NCI-H82 treated with DMSO at 0.1 percent for 48 hours (cell line): ENCODE data around the gene A2M.

Experiments used
- DNase-seq: peaks from one replicate; lab custom pipeline; 2025; ENCODE audit not compliant: unreplicated experiment; lab: John Stamatoyannopoulos, UW

The A2M gene

DNA sequence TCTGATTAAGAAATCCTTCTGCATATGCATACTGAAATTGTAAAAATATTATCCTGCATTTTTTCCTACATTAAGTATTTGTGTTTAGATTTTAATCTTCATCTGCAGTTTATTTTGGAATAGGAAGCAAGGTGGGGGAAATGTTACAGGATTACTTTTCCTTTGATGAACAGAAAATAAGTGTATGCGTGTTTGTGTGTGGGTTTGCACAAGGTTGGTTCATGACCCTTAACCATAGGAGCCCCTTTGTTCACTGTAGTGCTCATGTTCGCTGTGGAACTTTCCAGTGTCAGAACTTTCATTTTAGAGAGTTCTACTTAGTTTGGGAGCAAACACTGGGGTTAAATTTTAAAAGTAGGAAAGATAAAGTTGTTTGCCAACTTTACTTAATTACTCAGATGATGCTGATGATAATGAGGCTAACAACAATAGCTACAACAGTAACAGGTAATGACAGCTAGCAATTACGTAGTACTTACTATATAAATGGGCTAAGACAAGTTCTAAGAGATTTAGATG lies 6.4 kb upstream of the A2M start:
- no peak for DNase-seq

DNA sequence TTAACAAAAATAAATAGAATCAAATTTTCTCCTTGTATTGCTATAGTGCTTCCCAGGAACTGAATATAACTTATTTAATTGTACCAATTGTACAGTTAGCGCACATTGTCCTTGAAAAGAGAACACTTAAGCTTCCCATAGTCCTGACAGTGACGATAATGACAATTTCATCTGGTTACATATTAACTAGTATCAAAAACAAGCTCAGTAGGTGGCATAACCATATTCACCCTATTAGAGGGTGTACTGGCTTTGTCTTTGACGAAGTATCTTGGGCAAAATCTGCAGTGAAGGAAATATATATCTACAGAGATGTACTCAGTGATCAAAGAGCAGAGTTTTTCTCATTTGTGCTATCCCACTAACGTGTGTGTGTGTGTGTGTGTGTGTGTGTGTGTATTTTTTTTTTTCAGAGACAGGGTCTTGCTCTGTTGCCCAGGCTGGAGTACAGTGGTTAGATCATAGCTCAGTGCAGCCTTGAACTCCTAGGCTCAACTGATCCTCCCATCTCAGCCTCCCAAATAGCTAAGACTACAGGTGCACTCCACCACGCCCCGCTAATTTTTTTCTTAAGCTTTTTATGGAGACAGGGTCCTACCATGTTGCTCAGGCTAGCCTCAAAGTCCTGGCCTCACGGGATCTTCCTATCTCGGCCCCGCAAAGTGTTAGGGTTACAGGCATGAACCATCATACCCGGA lies 4.9 kb upstream of the A2M start:
- DNase-seq: no peak

GRCh38 chr12:9118158-9118557 lies 2.4 kb upstream of the A2M start:
- DNase-seq: no peak

DNA sequence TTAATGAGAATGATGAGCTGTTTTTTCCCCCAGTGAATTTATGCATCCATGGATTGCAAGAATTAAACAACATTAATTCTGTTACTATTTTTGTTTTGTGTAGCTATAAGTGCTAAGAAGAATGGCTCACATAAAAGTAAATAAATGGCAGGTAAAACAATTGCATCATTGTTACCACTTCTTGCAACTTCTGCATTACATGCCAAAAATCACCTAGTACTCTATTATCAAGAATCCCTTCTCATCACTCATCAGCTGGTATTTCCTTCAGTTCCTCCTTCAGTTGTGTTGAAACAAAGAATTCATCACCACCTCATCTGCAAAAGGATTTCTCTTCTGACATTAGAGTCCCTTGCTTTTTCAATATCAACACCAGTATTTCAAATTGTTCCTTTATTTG lies 773 bp downstream of the A2M start:
- no peak for DNase-seq

DNA sequence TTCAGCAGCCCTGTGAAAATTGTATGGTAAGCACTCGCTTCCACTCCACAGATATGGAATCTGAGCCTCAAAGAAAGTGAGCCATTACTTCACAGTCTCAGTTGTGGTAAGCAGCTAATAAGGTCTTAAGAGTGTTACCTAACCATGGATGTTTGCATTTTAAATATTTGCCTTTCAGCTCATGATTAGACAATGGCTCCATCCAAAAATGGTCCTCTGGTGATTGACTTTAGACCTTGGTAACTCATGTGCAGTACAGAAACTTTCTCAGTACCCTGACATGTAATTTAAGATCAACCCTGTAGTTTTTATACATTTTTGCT lies 1.8 kb downstream of the A2M start:
- DNase-seq: no peak

GRCh38 chr12:9113296-9113986 lies 2.3 kb downstream of the A2M start:
- no peak for DNase-seq

DNA sequence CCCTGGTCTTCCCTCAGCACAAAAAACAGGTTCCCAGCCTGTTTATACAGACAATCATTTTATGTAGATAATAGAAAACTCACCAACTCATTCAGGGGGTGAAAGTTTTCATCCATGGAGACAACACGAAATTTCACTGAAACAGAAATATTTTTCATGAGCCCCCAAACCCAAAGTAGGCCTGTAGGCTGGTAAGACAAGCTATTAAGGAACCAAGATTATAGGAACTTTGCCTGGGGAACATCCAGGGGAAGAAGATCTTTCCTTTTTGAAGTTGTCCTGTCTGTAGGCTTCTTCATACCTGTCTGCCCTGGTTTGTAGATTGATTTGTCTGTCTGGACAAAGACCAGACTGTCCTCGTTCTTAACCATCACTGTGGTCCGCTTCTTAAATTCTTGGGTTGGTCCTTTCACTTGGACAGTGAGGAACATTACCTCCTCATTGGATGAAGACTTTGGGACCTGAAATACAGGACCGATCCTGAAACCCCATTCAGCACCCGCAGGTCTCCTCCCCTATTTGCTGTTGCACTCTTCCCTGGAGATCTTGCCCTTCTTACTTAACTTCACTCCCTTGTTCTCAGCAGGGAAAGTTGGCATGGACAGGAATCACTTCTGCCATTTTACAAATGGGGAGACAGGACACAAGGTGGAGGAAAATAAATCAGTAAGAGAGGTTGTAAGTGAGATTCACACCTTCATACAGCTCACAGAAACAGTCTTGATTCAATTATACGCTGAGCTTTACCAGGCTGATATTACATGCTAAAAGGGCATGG lies 3.5 kb downstream of the A2M start:
- no peak for DNase-seq

DNA sequence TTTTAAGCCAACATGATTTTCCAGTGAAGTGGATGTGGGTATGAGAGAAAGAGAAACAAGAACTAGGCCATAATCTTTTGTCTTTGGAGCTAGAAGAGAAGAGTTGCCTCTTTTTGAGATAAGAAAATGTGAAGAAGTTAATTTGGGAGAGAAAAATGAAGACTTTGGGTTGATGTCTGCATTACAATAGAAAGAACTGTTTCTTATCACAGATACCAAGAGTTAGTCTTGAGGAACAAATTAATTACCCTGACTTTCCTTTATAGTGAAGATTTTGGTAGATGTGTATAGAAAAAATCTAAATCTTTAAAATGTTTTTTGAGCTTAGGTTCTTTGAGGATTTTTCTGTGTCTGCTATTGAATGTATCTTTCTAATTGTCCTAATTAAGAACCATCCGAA lies 4.2 kb downstream of the A2M start:
- DNase-seq: no peak

DNA sequence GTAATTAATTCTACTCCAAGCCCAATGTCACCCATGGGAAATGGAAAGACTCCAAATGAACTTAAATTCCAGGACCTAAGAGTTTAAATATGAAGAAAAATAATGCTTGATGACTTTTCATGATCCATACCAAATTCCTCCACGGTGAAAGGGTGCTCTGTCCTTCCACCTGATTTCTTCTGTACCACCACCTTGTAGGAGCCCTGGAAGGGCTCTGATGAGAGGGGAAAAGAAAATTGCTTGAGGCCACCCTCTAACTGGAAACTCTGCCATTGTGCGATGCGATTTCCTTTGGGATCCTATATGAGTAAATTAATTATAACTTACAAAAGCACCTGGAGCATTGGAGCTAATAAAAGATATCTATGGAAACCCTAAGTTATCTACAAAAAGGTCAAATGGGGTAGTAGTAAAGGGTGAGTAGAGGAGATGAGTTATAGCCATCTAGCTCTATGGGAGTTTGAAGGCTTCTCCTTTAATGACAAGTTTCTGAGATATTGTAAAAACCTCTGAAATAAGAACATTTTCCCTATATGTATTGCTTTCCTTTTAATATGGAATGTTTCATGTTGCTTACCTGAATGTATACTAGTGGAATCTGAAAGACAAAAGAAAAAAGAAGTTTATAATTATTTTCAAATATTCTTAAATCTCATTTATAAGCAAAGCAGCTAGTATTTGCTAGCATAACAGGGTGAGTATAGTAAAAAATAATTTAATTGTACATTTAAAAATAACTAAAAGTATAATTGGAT lies 5.8 kb downstream of the A2M start:
- no peak for DNase-seq

DNA sequence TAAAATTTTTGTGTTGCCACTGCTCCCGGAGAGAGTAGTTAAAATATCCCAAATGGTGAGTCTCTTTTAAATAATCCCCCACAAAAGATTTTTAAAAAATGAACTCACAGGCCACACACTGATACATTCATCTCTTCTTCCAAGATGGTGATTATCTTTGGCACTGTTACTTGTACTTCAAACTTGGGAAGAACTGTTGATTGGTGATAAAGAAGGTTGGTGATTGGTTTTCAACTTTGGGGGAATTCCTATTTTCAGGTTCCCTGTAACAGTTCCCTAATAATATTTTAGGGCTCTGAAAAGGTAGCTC lies 6.6 kb downstream of the A2M start:
- no peak for DNase-seq

DNA sequence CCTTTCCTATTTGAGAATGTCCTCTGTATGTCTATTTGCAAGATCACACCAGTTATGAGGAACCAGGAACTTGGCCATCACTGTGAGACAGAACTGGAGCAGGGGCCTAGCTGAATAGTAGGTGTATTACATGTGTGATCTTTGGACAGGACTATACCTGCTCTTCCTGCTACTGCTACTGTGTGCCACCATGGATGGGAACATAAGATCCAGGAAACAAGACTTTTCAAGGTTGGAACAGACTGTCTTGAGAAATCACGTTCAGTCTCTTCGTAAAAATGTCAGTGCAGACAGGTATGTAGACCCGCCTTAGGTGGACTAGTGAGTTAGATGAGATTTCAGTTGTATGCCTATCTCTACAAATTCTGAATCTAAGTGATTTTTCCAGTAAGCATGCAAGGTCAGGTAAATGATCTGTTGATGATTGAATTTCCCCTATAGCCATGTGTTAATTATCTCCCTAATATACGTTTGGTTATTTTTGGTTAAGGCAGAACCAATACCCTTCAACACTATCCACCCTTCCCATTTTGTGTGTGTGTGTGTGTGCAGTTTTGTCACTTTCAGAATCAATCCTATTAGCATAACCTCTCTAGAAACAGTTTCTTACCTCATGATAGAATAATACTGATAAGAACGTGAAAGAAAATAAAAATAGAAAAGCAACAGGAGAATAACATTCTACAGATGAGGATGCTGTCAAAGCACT lies 7.1 kb downstream of the A2M start:
- DNase-seq: no peak

DNA sequence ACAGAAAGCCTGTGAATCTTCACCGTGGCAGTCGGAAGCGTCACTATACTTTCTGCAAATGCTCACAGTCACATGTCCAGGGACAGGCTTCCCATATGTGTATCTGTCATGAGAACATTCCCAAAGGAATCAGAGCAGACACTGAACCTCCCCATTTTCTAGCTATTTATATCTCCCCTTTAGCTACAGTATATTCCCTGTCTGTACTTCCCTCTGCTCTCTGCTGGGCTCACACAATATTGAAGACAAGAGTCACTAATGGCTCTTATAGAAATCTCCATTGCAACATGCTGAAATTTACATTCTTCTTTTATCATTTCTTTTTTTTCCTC lies 8.2 kb downstream of the A2M start:
- no peak for DNase-seq

GRCh38 chr12:9106610-9107541 lies 8.8 kb downstream of the A2M start:
- no peak for DNase-seq

DNA sequence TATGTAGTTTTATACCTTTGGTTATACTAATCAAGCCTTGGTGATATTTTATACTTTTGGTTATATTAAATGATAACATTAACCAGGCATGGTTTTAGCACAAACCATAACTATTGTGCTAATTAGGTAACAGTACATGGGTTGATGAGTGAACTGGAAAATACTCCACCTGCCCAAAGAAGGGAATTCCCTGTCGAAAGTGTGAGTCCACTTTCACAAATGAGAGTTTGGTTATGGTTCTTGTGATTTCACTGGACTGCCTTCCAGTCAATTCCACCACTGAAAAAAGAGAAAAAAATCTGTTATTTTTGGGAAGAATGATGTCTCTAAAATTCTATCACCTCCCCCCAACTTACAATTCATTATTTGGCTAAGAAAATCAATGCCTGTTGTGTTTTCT lies 9.7 kb downstream of the A2M start:
- no peak for DNase-seq

GRCh38 chr12:9104767-9105423 lies 10.8 kb downstream of the A2M start:
- DNase-seq: no peak

- no peak for DNase-seq
Observed at GRCh38 chr12:9104087-9104486, 11.6 kb downstream of the A2M start.

DNA sequence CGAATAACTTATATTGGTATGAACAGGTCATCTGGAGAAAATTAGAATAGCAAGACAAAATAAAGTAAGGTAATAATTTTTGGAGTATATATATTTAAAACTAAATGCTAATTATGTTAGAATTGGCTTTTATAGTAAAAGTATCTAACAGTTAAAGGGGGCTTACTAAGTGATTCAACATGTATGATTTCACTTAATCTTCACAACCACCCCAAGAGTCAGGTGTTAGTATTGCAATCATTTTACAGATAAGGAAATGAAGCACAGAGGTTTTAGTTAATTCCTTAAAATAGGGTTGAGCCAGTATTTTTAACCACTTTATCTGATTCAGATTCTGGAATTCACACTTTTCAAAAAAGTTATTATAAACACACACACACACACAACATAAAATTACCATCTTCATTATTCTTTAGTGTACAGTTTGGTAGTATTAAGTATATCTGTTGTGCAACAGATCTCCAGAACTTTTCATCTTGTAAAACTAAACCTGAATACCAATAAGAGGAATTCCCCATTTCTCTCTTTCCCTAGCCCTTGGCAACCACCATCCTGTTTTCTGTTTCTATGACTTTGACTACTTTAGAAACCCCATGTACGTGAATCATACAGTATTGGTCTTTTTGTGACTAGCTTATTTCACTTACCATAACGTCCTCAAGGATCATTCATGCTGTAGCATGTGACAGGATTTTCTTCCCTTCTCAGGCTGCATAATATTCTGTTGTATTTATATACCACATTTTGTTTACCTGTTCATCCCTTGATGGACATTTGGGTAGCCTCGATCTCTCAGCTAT lies 12.5 kb downstream of the A2M start:
- DNase-seq: no peak

DNA sequence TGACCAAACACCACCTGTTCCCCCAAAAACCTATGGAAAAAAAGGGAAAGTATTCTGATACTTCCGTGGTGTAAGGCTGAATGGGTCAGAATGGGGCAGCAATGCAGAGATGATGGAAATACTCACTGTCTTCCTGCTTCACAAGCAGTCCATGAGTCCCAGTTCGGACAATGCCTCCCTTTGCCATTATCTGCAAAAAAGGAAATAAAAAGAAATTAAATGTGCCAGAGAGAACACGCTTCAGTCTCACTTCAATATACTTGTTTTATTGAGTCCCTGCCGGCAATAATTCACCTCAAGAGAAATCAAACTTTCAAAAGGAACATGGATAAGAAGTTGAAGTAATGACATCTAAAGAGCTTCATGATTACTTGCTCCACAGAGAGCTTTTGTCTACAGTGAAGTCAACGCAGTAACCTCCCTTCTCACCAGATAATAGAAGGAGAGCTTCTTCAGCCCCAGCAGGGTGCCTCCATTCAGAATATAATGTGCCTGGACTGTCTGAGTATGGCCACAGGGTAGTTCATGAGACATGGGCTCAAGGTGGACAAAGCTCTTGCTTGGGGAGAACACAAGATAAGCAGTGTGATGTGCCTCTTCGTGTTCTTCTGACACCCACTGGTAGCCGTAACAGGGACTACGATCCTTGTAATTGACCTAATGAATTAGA lies 14.6 kb downstream of the A2M start:
- no peak for DNase-seq
